Fibroblast of mammary gland (primary cell): ENCODE data around the gene EYA2.

Experiments
- DNase-seq: peaks from one replicate; pipeline ENCODE4 v3.0.0-alpha.2; 2010; ENCODE audit warnings: low read depth
- H3K4me3 ChIP-seq: 2 replicates; pipeline ENCODE4 v1.5.1; 2011; ENCODE audit warnings: low read depth, mild to moderate bottlenecking, low read length, moderate library complexity; ENCODE audit not compliant: control insufficient read depth
- TF ChIP-seq, protein P1 (sequence below): conservative IDR thresholded peaks from 2 replicates; pipeline ENCODE4 v1.5.1; 2011; ENCODE audit warnings: low read depth, low read length, inconsistent platforms; ENCODE audit not compliant: control insufficient read depth, insufficient read depth

EYA2 gene

DNA sequence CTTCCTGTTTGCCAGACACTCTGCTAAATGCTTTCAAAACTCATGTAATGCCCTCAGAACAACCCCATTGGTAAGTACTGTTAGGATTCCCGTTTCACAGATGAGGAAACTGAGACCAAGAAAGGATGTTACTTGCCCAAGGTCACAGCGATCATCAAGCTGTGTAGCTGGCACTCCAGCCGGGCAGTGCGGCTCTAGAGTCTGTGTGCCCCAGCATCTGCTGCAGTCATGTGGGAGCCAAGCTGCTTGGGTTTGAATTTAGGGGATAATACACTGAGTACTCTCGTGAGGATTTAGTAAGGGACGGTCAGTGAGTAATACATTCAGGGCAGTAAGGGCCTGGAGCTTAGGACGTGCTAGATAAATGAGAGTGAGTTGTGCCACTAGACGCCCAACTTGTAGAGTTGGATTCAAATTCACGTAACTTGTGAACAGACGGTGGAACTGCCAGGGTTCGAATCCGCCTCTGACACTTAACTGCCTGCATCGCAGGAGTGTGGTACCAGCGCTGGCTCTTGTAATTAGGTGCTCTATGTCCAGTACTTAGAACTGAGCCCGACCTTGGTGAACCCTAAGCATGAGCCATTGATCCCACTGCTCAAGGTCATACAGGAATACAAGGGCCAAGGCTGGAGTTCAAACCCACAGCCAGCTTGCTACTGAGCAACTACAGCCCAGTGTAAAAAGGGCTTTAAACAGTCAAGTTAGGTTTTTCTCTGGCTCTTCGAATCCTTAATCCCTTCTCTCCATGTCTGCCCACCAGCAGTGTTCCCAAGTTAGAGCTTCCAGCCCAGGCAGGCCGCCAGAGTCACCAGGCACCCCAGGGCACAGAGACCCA lies 70.2 kb downstream of the EYA2 start:
- DNase-seq = no peak

DNA sequence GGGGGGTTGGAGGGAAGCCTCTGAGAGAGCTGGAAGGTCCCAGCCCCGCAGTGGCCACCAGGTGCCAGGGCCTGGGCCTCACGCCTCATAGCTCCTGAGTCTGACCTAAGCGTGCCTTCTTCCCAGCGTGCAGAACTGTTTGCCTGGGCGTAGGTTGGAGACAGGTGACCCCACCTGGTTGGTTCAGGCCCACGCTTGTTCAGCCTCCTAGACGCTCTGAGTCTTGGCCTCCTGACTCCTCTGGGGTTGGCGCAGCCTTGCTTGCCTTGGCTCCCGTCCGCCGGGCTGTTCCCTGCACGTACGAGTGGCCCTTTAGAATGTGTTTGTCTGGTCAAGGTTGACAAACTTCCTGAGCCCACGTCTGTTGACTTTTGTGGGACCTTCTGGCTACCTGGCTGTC lies 70.8 kb downstream of the EYA2 start:
- H3K4me3 ChIP-seq = no peak overlapping the region
- DNase-seq = no peak
- TF ChIP-seq, protein P1, sequence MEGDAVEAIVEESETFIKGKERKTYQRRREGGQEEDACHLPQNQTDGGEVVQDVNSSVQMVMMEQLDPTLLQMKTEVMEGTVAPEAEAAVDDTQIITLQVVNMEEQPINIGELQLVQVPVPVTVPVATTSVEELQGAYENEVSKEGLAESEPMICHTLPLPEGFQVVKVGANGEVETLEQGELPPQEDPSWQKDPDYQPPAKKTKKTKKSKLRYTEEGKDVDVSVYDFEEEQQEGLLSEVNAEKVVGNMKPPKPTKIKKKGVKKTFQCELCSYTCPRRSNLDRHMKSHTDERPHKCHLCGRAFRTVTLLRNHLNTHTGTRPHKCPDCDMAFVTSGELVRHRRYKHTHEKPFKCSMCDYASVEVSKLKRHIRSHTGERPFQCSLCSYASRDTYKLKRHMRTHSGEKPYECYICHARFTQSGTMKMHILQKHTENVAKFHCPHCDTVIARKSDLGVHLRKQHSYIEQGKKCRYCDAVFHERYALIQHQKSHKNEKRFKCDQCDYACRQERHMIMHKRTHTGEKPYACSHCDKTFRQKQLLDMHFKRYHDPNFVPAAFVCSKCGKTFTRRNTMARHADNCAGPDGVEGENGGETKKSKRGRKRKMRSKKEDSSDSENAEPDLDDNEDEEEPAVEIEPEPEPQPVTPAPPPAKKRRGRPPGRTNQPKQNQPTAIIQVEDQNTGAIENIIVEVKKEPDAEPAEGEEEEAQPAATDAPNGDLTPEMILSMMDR = no peak

More for the DNA sequence above, 70.2 kb downstream of the EYA2 start:
- H3K4me3 ChIP-seq = no peak overlapping the region
- TF ChIP-seq, protein P1 = no peak

DNA sequence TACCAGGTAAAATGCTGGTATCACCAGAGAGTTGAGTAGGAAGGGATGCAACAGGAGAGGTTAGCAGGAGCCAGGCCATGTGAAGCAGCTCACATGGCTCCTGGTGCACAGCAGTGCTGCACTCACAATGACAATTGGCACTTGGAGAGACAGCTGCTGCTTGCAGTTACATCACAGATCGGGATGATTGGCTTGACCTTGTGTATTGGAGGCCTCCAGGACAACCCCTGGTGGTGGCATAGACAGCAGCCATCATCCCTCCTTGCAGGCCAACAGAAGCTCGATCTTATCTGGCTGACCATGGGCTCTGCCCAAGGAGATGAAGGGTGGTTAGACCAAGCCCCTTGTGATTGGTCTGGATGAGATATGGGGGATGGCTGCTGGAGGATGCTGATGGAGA lies 73.0 kb downstream of the EYA2 start:
- DNase-seq = no peak
- no peak overlapping the region for H3K4me3 ChIP-seq
- TF ChIP-seq, protein P1 = no peak

DNA sequence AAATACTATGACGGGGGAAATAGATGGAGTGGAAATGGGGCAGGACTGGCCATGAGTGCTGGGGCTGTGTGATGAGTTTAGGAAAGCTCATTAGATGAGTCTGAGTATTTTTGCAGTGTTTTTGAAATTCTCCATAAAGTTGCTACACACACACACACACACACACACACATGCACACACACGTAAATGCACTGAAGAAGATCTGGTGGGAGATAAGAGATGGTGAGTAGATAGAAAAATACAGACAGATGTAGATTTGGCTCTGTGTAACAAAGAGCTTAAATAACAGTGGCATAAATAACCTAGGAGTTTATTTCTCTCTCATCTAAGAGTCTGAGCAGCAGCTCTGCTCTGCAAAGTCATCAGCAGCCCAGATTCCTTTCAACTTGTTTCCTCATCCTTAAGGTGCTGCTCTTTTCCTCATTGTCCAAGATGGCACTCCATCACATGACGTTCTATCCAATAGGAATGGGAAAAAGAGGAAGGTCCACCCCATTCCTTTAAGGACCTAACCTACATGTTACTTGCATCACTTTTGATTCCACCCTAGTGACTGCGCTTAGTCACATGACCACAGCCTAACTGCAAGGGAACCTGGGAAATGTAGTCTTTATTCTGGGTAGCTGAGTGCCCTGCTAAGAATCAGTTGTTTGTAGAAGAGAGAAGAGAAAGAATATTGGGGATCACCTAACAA lies 76.4 kb downstream of the EYA2 start:
- no peak overlapping the region for H3K4me3 ChIP-seq
- TF ChIP-seq, protein P1 = no peak
- peak; percentile 84 for DNase-seq

DNA sequence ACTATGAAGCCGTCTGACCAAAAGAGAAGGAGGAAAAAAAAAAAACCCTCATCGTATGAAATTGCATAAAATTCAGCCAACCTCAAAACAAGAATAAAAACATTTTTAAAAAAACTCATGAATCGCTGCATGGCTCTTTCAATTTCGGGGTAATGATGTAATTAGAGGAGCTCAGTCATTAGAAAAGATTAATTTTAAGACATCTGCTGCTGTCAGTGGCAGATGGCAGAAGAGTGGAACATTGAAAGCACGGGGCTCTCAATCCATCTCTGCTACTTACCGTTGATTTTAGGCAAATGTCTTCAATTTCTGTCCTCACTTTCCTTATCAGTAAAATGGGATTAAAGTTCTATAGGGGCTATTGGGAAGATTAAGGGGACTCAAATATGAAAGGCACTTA lies 79.1 kb downstream of the EYA2 start:
- TF ChIP-seq, protein P1 = no peak
- DNase-seq = no peak

DNA sequence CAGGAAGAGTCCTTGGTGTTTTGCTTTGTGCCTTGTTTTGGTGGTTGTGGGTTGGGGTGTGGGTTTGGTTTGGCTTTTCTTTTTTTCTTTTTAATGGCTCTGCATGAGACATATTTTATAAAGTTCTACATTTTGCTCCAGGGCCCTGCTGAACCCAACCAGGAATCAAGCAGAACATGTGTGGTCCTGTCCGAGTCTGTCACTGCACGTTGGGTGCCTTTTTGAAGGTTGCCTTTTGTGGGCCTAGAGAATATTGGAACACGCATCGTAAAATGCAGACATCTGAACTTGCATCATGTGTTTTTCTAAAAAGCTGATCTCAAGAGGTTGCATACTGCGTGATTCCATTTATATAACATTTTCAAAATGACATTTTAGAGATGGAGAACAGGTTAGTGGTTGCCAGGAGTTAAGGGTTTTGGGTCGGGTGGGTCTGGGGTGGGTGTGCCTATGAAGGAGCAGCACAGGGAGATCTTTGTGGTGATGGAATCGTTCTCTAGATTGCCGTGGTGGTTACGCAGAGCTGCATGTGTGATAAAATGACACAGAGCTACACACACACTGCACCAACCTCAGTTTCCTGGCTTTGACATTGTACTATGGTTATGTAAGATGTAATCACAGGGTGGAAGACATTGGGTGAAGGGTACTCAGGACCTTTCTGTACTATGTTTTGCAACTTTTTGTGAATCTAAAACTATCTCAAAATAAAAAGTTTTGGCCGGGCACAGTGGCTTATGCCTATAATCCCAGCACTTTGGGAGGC lies 80.2 kb downstream of the EYA2 start:
- no peak for DNase-seq
- no peak overlapping the region for H3K4me3 ChIP-seq
- TF ChIP-seq, protein P1 = no peak

More for the DNA sequence above, 79.1 kb downstream of the EYA2 start:
- H3K4me3 ChIP-seq = no peak overlapping the region
